DND-41 (cell line): ENCODE results near the gene DNAH14.
"Not testable (repeated sequence)": the region's sequence is repeated elsewhere in the genome, so short reads cannot be mapped to it uniquely, and the experiment has no call there.

Experiments used
- CTCF ChIP-seq: IDR thresholded peaks from 2 replicates; pipeline ENCODE4 v1.5.1; 2012; ENCODE audit warnings: borderline replicate concordance, low read length, moderate library complexity, mild to moderate bottlenecking; ENCODE audit not compliant: poor library complexity, severe bottlenecking; ENCODE audit errors: extremely low read depth
- EZH2 ChIP-seq: IDR thresholded peaks from 3 replicates; pipeline ENCODE4 v1.6.1; 2012; ENCODE audit warnings: borderline replicate concordance, low read depth, mild to moderate bottlenecking, moderate library complexity, low read length, inconsistent platforms; ENCODE audit not compliant: severe bottlenecking

- TF ChIP-seq CTCF, EZH2: not testable (repeated sequence)
Measured at GRCh38 chr1:225210180-225210579, 280.7 kb downstream of the DNAH14 start.
